ENCODE measurements around the gene UNC45A. TPM values are rescaled to one million over a fixed set of nuclear protein-coding genes. Genes with fewer than 3 reads are reported as not detected.

Gene UNC45A
- total and polyA plus RNA-seq, 2 of the 8 experiments (the other 6 are each of a cell fraction or from before 2014, with no cell fraction given) = 74.1 to 84.2 TPM

DNA sequence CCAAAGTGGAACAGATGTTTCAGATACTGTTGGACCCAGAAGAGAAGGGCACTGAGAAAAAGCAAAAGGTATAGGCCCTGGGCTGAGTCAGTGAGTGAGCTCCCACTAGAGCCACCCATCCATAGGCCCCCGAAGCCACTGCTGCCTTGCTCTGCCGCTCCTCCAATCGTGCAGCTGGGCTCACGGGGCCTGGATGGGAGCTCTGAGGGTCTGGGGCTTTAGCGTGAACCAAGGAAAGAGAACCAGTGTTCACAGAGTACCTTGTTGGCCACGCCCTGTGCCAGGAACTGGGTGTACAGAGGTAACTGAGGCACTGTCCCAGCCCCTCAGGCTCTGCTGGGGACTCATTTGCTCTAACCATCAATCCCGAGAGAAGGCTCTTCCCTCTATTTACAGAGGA is 4.7 kb downstream of the UNC45A start:
- H3K18ac ChIP-seq (ENCODE audit: extremely low read depth, low read length) = no peak overlapping the region
- H2BK12ac ChIP-seq (ENCODE audit: low read depth, low read length) = no peak overlapping the region
- H3K9me3 ChIP-seq (ENCODE audit: insufficient read depth in 2 of 2, low read depth in 1 of 2, low read length in 1 of 2) = no peaks in the 10 kb centered on the region
- no peak overlapping the region for H3K4me3 ChIP-seq (ENCODE audit: extremely low read depth in 1 of 4, insufficient read depth in 2 of 4, low read depth in 3 of 4, low read length in 4 of 4)
- H3K27ac ChIP-seq (ENCODE audit: low read depth, low read length) = no peak overlapping the region
- no peak overlapping the region for H3K4me2 ChIP-seq (ENCODE audit: insufficient read depth in 1 of 2, low read depth in 2 of 2, low read length in 2 of 2)
- no peak overlapping the region for H4K91ac ChIP-seq (replicated peaks; ENCODE audit: insufficient read length, low read length)
- no peak for DNase-seq (ENCODE audit: low read depth in 1 of 2, low spot score in 2 of 2)
- no peaks in the 10 kb centered on the region for H3K79me1 ChIP-seq (ENCODE audit: low read depth, low read length)
- no peak overlapping the region for H4K5ac ChIP-seq (ENCODE audit: insufficient read length, low read depth, low read length)
- H2BK20ac ChIP-seq (ENCODE audit: low read length) = no peak overlapping the region
- no peak overlapping the region for H2AFZ ChIP-seq (ENCODE audit: low read length)
- H3K4ac ChIP-seq (replicated peaks; ENCODE audit: insufficient read length, low read depth, low read length) = no peak overlapping the region
- peaks cover 4 to 6% of the 10 kb centered on the region in 2 experiments for H4K20me1 ChIP-seq (replicated peaks in 1 of 2; ENCODE audit: control insufficient read depth in 1 of 2, insufficient read depth in 2 of 2, low read length in 2 of 2)
- H3K4me1 ChIP-seq (replicated peaks in 1 of 4; ENCODE audit: control insufficient read depth in 3 of 4, insufficient read depth in 4 of 4, low read length in 3 of 4) = peaks cover 0 to 7% (median 6%) of the 10 kb centered on the region in 4 experiments; a peak in 6 of 7 replicates
- H3K14ac ChIP-seq (ENCODE audit: insufficient read length) = no peak overlapping the region
- no peak overlapping the region for H3K56ac ChIP-seq (replicated peaks; ENCODE audit: insufficient read length, low read depth, low read length)
- no peaks in the 10 kb centered on the region for H3K27me3 ChIP-seq (replicated peaks in 1 of 4; ENCODE audit: control insufficient read depth in 3 of 4, extremely low read depth in 1 of 4, insufficient read depth in 3 of 4, low read length in 3 of 4)
- ChIA-PET POLR2A (ENCODE audit: partially characterized antibody) (interaction anchor here (1.3 kb wide), 1 partner anchor 10 kb away, joined by 3 read pairs; no protein-coding TSS in a partner anchor), CTCF (ENCODE audit: partially characterized antibody) (interaction anchor here (0.8 to 20.7 kb wide), 6 partner anchors 9 to 37 kb away, joined by 3 to 306 read pairs (median 3); partner anchors contain the start of genes MAN2A2 and RCCD1)
- no peak overlapping the region for H2BK15ac ChIP-seq (ENCODE audit: low read length)
- H2AK5ac ChIP-seq (ENCODE audit: low read depth, low read length) = no peak overlapping the region
- no peak overlapping the region for H3K23ac ChIP-seq (ENCODE audit: insufficient read length)
- H2BK5ac ChIP-seq (ENCODE audit: low read depth, low read length) = no peak overlapping the region
- no peak overlapping the region for H4K8ac ChIP-seq (ENCODE audit: extremely low read depth, insufficient read depth, low read length)
- H3K36me3 ChIP-seq (ENCODE audit: control insufficient read depth in 2 of 4, insufficient read depth in 4 of 4, low read length in 3 of 4) = peaks cover 11 to 57% (median 32%) of the 10 kb centered on the region in 4 experiments; a peak in 7 of 8 replicates
- no peak overlapping the region for H3K9ac ChIP-seq (replicated peaks in 1 of 4; ENCODE audit: extremely low read depth in 1 of 4, low read depth in 3 of 4, low read length in 3 of 4)
- H2BK120ac ChIP-seq (replicated peaks; ENCODE audit: low read depth, low read length) = no peak overlapping the region
- no peak for FAIRE-seq
- WGBS, 2 experiments (ENCODE audit: extremely low coverage in 1 of 2, insufficient coverage in 1 of 2, insufficient read length in 1 of 2, insufficient replicate concordance in 2 of 2, low coverage in 1 of 2, low lambda C conversion rate in 2 of 2, missing lambda C conversion rate in 1 of 2) = 85% methylated on average over 6 of the region's 7 CpGs; no CpG with 5 or more reads in 1 of the 2 experiments
- H3K23me2 ChIP-seq (ENCODE audit: low read depth, low read length) = peaks cover 7% of the 10 kb centered on the region; the same call in 1 of the 2 replicates
- no peaks in the 10 kb centered on the region for H3K79me2 ChIP-seq (ENCODE audit: control insufficient read depth in 1 of 2, insufficient read depth in 2 of 2, low read length in 2 of 2)
- TF ChIP-seq SP1 (IDR thresholded peaks at IDR 0.05; ENCODE audit: low read depth, low read length) (no peak), BRCA1 (IDR thresholded peaks at IDR 0.05; ENCODE audit: low read depth, low read length) (no peak), PHF8 (conservative IDR thresholded peaks at IDR 0.05; ENCODE audit: low read depth, low read length) (no peak), KDM1A (IDR thresholded peaks at IDR 0.05; ENCODE audit: borderline replicate concordance, low read length) (no peak), CHD2 (IDR thresholded peaks at IDR 0.05; ENCODE audit: low read length) (no peak), KDM5A (IDR thresholded peaks at IDR 0.05; ENCODE audit: low read length) (no peak), HDAC2 (IDR thresholded peaks at IDR 0.05; ENCODE audit: borderline replicate concordance in 1 of 2, low read depth in 2 of 2, low read length in 2 of 2) (no peak), SUZ12 (IDR thresholded peaks at IDR 0.05; ENCODE audit: low read length) (no peak), MAFK (IDR thresholded peaks at IDR 0.05; ENCODE audit: low read depth, low read length) (no peak), SRF (IDR thresholded peaks at IDR 0.05; ENCODE audit: low read depth, low read length) (no peak), CBX8 (IDR thresholded peaks at IDR 0.05; ENCODE audit: borderline replicate concordance, low read depth, low read length) (no peak), EGR1 (IDR thresholded peaks at IDR 0.05; ENCODE audit: borderline replicate concordance, low read depth, low read length) (no peak)
- TF ChIP-seq, protein P1, sequence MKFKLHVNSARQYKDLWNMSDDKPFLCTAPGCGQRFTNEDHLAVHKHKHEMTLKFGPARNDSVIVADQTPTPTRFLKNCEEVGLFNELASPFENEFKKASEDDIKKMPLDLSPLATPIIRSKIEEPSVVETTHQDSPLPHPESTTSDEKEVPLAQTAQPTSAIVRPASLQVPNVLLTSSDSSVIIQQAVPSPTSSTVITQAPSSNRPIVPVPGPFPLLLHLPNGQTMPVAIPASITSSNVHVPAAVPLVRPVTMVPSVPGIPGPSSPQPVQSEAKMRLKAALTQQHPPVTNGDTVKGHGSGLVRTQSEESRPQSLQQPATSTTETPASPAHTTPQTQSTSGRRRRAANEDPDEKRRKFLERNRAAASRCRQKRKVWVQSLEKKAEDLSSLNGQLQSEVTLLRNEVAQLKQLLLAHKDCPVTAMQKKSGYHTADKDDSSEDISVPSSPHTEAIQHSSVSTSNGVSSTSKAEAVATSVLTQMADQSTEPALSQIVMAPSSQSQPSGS (IDR thresholded peaks at IDR 0.05; ENCODE audit: low read length) = no peak
